ENCODE results near the gene FAN1. TPM values are rescaled to one million over a fixed set of nuclear protein-coding genes. Genes with fewer than 3 reads are reported as not detected.

FAN1 gene
- total RNA-seq (2012; rRNA removed) (12.4 and 15.0 TPM in 2 replicates), polyA plus RNA-seq (2012; rRNA removed) (5.9 and 7.6 TPM in 2 replicates), Bru-seq, nascent RNA (percentile 62 among the genes with signal in this experiment), BruChase-seq, experiment 1, labeled RNA remaining after a 6-hour chase (percentile 67 among the genes with signal in this experiment), BruChase-seq, experiment 2, labeled RNA remaining after a 2-hour chase (percentile 67 among the genes with signal in this experiment)
- polyA plus RNA-seq (2012; cell fraction: cytosol; rRNA removed): 1.8 and 4.4 TPM in 2 replicates
- polyA plus RNA-seq (2012; cell fraction: nucleus; rRNA removed; ENCODE audit: low replicate concordance): 24.8 and 28.2 TPM in 2 replicates
- long read RNA-seq, full-length matches to known transcripts: 18 of 38 reads
- long read RNA-seq, partial matches to known transcripts: 6 of 38 reads
- long read RNA-seq, other reads (novel, unspliced or antisense): 14 of 38 reads

- Histone ChIP-seq H3K4me1 (ENCODE audit: control insufficient read depth, insufficient read depth, low read length) (no peaks in the 10 kb centered on the region), H4K20me1 (ENCODE audit: insufficient read depth, low read length) (no peaks in the 10 kb centered on the region), H4K5ac (ENCODE audit: low read depth, low read length) (peak within 1 kb of the TSS; percentile 45), H2BK15ac (ENCODE audit: low read depth, low read length) (0 out of 3 replicates have a peak within 1 kb of the TSS, but pooled peaks have one; percentile 29), H3K14ac (replicated peaks; ENCODE audit: low read depth, low read length) (peak within 1 kb of the TSS; percentile 79), H2BK20ac (ENCODE audit: low read depth, low read length) (no peak within 1 kb of the TSS), H4K91ac (ENCODE audit: insufficient read depth, low read depth, low read length) (peak within 1 kb of the TSS; percentile 61), H3K4ac (ENCODE audit: low read depth, low read length) (peak within 1 kb of the TSS; percentile 73), H3K23ac (ENCODE audit: low read depth, low read length) (peak within 1 kb of the TSS; percentile 79), H3K4me3 (ENCODE audit: insufficient read depth, low read depth, low read length) (peak within 1 kb of the TSS; percentile 69), H3K56ac (ENCODE audit: extremely low read depth, insufficient read depth, low read length) (peak within 1 kb of the TSS; percentile 68), H3K36me3 (ENCODE audit: control insufficient read depth, insufficient read depth, low read length) (peaks cover 1% of the 10 kb centered on the region; the same call in 1 of the 2 replicates), H3K9ac (ENCODE audit: low read depth, low read length) (peak within 1 kb of the TSS; percentile 89), H2AK5ac (ENCODE audit: low read depth, low read length) (0 out of 2 replicates have a peak within 1 kb of the TSS, but pooled peaks have one; percentile 48), H3K9me1 (ENCODE audit: insufficient read depth, low read length) (no peaks in the 10 kb centered on the region), H2AK9ac (replicated peaks; ENCODE audit: low read depth, low read length, poor library complexity) (peak within 1 kb of the TSS; percentile 12), H3K27me3 (ENCODE audit: control insufficient read depth, insufficient read depth, low read length) (no peaks in the 10 kb centered on the region), H3K18ac (ENCODE audit: low read depth, low read length) (no peak within 1 kb of the TSS), H3K79me1 (ENCODE audit: low read depth in 1 of 2, low read length in 2 of 2) (0 out of 4 replicates have a peak, but pooled peaks cover 0 to 4% of the 10 kb centered on the region in 2 experiments), H2AFZ (replicated peaks; ENCODE audit: low read length, poor library complexity) (peak within 1 kb of the TSS; percentile 99), H3K4me2 (ENCODE audit: low read depth, low read length) (peak within 1 kb of the TSS; percentile 99), H3K9me3 (ENCODE audit: control insufficient read depth, insufficient read depth, low read length) (no peaks in the 10 kb centered on the region), H2BK5ac (ENCODE audit: low read depth, low read length, poor library complexity, severe bottlenecking) (peak within 1 kb of the TSS; percentile 43), H2BK120ac (ENCODE audit: low read depth, low read length) (peak within 1 kb of the TSS; percentile 61; the same call in 1 of the 2 replicates), H3K27ac (ENCODE audit: insufficient read depth, low read length) (peak within 1 kb of the TSS; percentile 54), H4K8ac (ENCODE audit: low read depth in 2 of 2, low read length in 2 of 2) (peak within 1 kb of the TSS; percentile 77 to 81)
- CTCF ChIA-PET: interaction anchor here (0.6 to 1.6 kb wide), 2 partner anchors 15 to 44 kb away, joined by 3 to 4 read pairs; no protein-coding TSS in a partner anchor
- TF ChIP-seq CTCF (conservative IDR thresholded peaks at IDR 0.05; ENCODE audit: low read depth, low read length) (no peak), NFE2L2 (IDR thresholded peaks at IDR 0.05; ENCODE audit: low read depth, low read length) (no peak), RCOR1 (IDR thresholded peaks at IDR 0.05; ENCODE audit: insufficient replicate concordance, low read length) (no peak), MAZ (IDR thresholded peaks at IDR 0.05; ENCODE audit: borderline replicate concordance, low read depth, low read length) (peak; percentile 70; the same call in 1 of the 2 replicates), USF2 (IDR thresholded peaks at IDR 0.05; ENCODE audit: low read depth, low read length) (no peak), SMC3 (IDR thresholded peaks at IDR 0.05; ENCODE audit: low read depth, low read length) (no peak), MXI1 (IDR thresholded peaks at IDR 0.05; ENCODE audit: borderline replicate concordance, low read depth, low read length) (peak; percentile 64; the same call in 1 of the 2 replicates)
- BruUV-seq (replicated peaks): no TSS peak
- DNase-seq (peak; percentile 84), ATAC-seq (ENCODE audit: low read depth) (peak; percentile 99)
- POLR2A ChIA-PET (ENCODE audit: unreplicated experiment): no interaction called here
- in situ Hi-C loops (cut with MboI; ENCODE audit: low sequenced_read_pairs): loop anchor here (10.0 kb wide), 1 partner anchor 221 kb away; no protein-coding TSS in a partner anchor
- dilution Hi-C loops (cut with HindIII; ENCODE audit: low sequenced_read_pairs, unreplicated experiment): no loop called here
- WGBS, 2 experiments (ENCODE audit: extremely low coverage in 2 of 2, insufficient read length in 1 of 2): 1% methylated on average over 17 of the region's 65 CpGs; no CpG with 5 or more reads in 1 of the 2 experiments
- intact Hi-C loops (cut with micrococcal nuclease): loop anchor here (2.0 to 10.0 kb wide), 3 partner anchors 225 to 581 kb away; partner anchors contain the start of gene KLF13
Observed at GRCh38 chr15:30903497-30904187, at the start of gene FAN1. TSS of gene FAN1 (plus strand) at chr15:30903915. CDS start at chr15:30904664, 749 bp downstream.
